GM18868 (cell line): Measurements from ENCODE around the gene C2orf68.
"Not testable (repeated sequence)": the region's sequence is repeated elsewhere in the genome, so short reads cannot be mapped to it uniquely, and the experiment has no call there.

Experiments used
- ATAC-seq: cut with Tn5 transposase; IDR thresholded peaks from one replicate; pipeline ENCODE4 v1.9.1; 2021; ENCODE audit warnings: mild to moderate bottlenecking, moderate library complexity; ENCODE audit not compliant: unreplicated experiment

Gene C2orf68

GRCh38 chr2:85611705-85612587 lies at the start of gene C2orf68:
TSS of gene C2orf68 (minus strand) at chr2:85612066. CDS start at chr2:85611984, 82 bp downstream.
- peak; percentile 77 for ATAC-seq

- no peak for ATAC-seq
Observed at GRCh38 chr2:85661139-85661858, 49.4 kb upstream of the C2orf68 start.

GRCh38 chr2:85660725-85661124 lies 48.9 kb upstream of the C2orf68 start:
- no peak for ATAC-seq

- ATAC-seq, result not testable (repeated sequence)
Observed at GRCh38 chr2:85660301-85660700, 48.4 kb upstream of the C2orf68 start.

- ATAC-seq, result no peak
Observed at GRCh38 chr2:85659324-85659981, 47.6 kb upstream of the C2orf68 start.

GRCh38 chr2:85657399-85657798 lies 45.5 kb upstream of the C2orf68 start:
- not testable (repeated sequence) for ATAC-seq

GRCh38 chr2:85656468-85656867 lies 44.6 kb upstream of the C2orf68 start:
- ATAC-seq, result no peak

GRCh38 chr2:85655961-85656417 lies 44.1 kb upstream of the C2orf68 start:
- no peak for ATAC-seq

GRCh38 chr2:85653996-85654395 lies 42.1 kb upstream of the C2orf68 start:
- ATAC-seq, result no peak

GRCh38 chr2:85652056-85652455 lies 40.2 kb upstream of the C2orf68 start:
- no peak for ATAC-seq

- no peak for ATAC-seq
Observed at GRCh38 chr2:85651097-85651496, 39.2 kb upstream of the C2orf68 start.

GRCh38 chr2:85650456-85650855 lies 38.6 kb upstream of the C2orf68 start:
- ATAC-seq, result no peak

- ATAC-seq, result no peak
Observed at GRCh38 chr2:85649201-85650190, 37.6 kb upstream of the C2orf68 start.

- ATAC-seq, result no peak
Observed at GRCh38 chr2:85648619-85649018, 36.8 kb upstream of the C2orf68 start.

GRCh38 chr2:85647823-85648526 lies 36.1 kb upstream of the C2orf68 start:
- peak; percentile 79 for ATAC-seq

GRCh38 chr2:85646166-85646565 lies 34.3 kb upstream of the C2orf68 start:
- no peak for ATAC-seq

GRCh38 chr2:85644909-85645308 lies 33.0 kb upstream of the C2orf68 start:
- no peak for ATAC-seq

- peak; percentile 82 for ATAC-seq
Observed at GRCh38 chr2:85642725-85643124, 30.9 kb upstream of the C2orf68 start.

GRCh38 chr2:85635636-85636035 lies 23.8 kb upstream of the C2orf68 start:
- ATAC-seq, result no peak

GRCh38 chr2:85635011-85635410 lies 23.1 kb upstream of the C2orf68 start:
- no peak for ATAC-seq
